Inferior parietal cortex (tissue), 1 donor: ENCODE data around the gene CTCF.
"Not testable (repeated sequence)": the region's sequence is repeated elsewhere in the genome, so short reads cannot be mapped to it uniquely, and the experiment has no call there.

ENCODE experiments used
- DNase-seq: peaks from one replicate; pipeline ENCODE4 v3.0.0-alpha.2; 2016; ENCODE audit errors: extremely low spot score

Gene CTCF, protein sequence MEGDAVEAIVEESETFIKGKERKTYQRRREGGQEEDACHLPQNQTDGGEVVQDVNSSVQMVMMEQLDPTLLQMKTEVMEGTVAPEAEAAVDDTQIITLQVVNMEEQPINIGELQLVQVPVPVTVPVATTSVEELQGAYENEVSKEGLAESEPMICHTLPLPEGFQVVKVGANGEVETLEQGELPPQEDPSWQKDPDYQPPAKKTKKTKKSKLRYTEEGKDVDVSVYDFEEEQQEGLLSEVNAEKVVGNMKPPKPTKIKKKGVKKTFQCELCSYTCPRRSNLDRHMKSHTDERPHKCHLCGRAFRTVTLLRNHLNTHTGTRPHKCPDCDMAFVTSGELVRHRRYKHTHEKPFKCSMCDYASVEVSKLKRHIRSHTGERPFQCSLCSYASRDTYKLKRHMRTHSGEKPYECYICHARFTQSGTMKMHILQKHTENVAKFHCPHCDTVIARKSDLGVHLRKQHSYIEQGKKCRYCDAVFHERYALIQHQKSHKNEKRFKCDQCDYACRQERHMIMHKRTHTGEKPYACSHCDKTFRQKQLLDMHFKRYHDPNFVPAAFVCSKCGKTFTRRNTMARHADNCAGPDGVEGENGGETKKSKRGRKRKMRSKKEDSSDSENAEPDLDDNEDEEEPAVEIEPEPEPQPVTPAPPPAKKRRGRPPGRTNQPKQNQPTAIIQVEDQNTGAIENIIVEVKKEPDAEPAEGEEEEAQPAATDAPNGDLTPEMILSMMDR

GRCh38 chr16:67562526-67562917, at the start of gene CTCF:
CTCF (plus strand) TSS chr16:67562526; CDS start chr16:67610833, 48,307 bp downstream.
- DNase-seq = peak; percentile 61

DNA sequence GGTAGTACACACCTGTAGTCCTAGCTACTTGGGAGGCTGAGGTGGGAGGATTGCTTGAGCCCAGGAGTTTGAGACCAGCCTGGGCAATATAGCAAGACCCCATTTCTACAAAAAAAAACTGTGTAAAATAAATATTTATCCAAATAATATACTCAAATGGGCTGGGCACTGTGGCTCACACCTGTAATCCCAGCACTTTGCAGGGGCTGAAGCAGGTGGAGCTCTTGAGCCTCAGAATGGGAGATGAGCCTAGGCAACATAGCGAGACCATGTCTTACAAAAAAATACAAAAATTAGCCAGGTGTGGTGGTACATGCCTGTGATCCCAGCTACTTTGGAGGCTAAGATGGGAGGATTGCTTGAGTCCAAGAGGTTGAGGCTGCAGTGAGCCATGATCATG, 48.4 kb upstream of the CTCF start:
- DNase-seq = not testable (repeated sequence)

DNA sequence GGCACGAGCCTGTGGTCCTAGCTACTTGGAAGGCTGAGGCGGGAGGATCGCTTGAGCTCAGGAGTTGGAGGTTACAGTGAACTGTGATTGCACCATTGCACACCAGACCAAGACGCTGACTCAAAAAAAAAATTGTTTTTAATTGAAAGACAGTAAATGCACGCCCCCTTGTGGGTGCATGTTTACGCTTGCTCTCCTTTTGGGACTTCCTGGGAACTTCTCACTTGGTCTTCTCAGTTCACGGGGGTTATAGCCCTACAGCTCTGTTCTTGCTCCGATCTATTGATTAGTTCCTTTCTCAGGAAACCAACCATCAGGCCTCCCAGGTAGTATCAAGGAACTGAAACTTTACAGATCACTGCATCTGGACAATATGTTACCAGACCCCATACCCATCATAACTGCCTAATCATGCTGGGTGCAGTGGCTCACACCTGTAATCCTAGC, 47.9 kb upstream of the CTCF start:
- DNase-seq = peak; percentile 77

- no peak for DNase-seq
These were observed 45.8 kb upstream of the CTCF start for GRCh38 chr16:67516296-67517154.

DNA sequence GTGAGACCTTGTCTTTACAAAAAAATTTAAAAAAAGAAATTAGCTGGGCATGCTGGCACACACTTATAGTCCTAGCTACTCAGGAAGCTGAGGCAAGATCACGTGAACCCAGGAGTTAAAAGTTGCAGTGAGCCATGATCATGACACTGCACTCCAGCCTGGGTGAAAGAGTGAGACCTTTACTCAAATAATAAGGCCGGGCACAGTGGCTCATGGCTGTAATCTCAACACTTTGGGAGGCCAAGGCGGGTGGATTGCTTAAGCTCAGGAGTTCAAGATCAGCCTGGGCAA, 45.2 kb upstream of the CTCF start:
- DNase-seq = no peak

GRCh38 chr16:67517661-67518423, 44.5 kb upstream of the CTCF start:
- no peak for DNase-seq

GRCh38 chr16:67518676-67519075, 43.6 kb upstream of the CTCF start:
- no peak for DNase-seq

GRCh38 chr16:67519242-67519641, 43.1 kb upstream of the CTCF start:
- DNase-seq = no peak

GRCh38 chr16:67521095-67521804, 41.1 kb upstream of the CTCF start:
- peak; percentile 99 for DNase-seq

DNA sequence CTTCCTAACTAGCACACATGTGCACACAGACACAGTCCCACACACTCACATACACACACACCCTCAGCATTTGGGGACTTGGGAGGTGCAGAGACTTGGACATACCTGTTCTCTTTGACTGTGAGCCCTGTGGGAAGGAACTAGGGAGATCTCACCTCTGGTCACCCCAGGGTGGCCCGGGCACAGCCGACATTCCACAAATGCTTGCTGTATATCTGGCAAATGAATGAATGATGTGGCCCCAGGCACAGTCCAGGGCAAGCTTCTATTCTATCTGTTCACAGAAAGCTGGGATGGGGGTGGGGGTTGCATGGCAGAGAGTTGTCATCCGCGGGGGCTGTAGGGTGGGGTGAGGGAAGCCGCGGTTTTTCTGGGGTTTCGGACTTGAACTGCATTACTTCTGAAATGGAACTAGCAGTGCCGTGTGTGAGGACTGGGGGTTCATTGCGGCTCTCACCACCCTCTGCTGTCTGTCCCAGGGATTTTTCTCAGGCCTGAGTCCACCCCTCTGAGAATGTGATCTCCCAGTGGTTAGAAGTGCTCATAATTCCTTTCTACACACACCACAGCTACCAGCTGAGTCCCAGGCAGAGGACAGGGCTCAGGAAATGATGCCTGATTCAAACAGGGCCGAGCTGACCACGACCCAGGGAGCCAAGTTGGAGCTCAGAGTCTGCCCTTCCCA, 37.0 kb upstream of the CTCF start:
- DNase-seq = no peak

DNA sequence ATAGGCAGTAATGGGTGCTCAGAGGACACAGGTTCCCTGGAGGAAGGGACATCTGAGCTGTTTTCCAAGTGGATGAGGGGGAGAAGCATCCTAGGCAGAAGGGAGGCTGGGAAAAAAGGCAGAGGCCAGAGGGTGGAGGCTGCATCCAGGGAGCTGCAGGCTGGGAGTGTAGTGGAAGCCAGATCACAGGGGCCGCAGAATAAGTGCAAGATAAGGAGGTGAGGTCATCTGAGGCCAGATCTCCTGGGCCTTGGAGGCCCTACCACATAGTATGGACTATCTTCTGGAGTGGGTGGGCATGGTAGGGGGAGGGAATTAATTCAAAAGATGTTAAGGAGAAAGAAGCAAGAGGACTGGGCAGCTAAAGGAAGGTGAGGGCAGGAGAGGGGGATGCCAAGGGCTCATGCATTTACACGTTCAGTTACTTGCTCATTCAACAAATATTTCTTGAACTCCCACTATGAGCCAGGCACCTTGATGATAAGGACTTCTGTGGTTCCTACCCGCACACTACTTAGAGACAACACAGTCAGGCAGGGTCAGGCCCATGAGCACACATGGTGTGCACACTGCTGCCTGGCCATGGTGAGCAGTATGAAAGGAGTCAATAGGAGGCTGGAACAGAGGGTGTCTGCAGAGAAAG, 36.1 kb upstream of the CTCF start:
- DNase-seq = no peak

DNA sequence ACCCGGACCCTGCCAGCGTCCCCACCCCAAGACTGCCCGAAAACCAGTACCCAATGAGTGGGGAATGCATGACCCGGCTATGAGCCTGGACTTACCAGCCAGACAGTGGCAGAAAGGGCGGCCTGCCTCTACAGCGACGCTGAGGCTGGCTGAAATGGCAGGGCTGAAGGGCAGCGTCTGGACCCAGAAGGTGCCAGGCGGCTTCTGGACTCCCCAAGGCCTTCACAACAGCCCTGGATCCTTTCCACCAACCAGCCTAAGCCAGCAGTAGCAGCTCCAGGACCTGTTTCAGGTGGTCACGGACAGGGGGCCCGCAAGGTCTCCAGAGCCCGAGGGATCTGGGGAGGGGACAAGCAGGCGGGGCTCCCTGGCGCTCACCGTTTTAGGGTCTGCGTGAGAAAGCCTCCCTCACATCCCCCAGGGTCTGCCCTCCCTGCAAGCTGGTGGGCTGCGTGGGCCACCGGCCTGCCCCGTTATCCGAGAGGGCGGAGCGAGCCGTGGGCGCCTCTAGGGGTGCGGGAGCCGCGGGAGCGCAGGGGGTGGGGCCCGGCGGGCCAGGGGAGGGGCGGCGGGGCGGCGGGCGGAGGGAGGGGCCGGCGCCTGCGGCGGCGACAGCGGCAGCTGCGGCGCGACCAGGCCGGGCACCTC, 34.0 kb upstream of the CTCF start, which contains the start of gene RIPOR1:
Gene RIPOR1, plus strand, starts transcription at position 608 of the 648 bp plus-strand sequence. CDS start 9,618 bp downstream, outside the sequence.
- DNase-seq = no peak

DNA sequence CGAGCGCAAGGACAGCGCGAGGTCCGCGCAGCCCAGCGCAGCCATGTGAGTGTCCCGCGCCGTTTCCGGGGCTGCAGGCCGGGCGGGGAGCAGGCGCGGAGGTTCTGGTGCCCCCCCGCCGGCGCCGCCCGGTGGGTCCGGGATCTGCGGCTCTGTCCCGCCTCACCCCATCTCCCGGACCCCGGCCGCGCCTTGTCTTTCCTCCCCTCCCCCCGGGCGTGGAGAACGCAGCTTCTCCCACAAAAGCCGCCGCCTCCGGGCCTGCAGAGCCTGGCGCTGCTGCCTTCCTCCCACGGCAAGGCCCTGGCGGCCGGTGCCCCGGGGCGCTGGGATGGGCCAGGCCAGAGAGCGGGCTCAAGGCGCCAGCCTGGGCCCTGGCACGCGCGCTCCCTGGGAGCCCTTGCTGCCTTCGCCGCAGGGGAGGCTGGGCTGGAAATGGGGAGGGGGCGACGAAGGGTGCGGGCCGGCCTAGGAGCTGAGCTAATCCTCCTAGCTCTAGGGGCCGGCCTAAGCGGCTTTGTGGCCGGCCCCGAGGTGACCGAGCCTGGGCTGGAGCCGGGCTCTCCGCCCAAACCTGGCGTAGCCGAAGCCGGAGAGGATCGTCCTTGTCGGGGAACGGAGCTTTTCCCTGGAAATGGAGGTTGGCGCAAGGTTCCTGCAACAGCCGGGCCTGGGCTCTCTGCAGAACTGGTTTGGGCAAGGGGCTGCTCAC, 33.3 kb upstream of the CTCF start:
- no peak for DNase-seq

DNA sequence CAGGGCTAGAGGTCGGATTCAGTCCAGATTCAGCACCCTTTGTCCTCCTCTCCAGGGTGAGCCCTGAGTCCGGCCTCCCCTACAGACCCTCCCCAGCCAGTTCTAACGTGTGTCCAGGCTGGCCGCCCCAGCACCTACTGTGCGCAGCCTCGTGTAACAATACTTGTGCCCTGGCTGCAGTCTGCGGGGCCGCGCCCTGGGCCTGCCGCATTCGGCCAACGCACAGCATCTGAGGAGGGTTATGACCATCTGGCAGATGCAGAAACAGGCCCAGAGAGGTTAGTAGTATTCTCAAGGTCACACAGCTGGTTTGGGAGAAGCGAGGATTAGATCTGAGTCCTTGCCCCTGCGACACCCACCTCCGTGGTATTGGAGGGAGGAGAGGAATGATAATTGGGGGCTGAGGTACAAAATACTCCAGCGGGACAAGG, 32.7 kb upstream of the CTCF start:
- no peak for DNase-seq

GRCh38 chr16:67530013-67530939, 32.0 kb upstream of the CTCF start:
- no peak for DNase-seq

DNA sequence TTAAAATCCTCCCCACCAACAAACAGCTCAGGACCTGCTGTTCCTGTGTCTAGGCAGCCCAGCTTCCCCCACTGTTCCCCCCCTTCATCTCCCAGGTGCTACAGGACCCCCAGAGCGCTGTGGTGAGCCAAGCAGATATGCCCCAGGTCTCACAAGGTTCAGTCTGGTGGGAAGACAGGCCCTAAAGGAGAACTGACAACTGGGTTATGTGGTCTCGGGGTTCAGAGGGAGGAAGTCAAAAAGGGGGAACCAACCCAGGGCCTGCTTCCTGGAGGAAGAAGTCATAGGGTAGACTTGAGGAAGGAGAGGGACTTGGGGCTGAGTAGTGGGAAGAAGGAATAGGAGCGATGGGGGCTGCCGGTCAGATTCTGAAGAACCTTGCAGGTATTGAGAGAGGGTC, 31.1 kb upstream of the CTCF start:
- DNase-seq = no peak

DNA sequence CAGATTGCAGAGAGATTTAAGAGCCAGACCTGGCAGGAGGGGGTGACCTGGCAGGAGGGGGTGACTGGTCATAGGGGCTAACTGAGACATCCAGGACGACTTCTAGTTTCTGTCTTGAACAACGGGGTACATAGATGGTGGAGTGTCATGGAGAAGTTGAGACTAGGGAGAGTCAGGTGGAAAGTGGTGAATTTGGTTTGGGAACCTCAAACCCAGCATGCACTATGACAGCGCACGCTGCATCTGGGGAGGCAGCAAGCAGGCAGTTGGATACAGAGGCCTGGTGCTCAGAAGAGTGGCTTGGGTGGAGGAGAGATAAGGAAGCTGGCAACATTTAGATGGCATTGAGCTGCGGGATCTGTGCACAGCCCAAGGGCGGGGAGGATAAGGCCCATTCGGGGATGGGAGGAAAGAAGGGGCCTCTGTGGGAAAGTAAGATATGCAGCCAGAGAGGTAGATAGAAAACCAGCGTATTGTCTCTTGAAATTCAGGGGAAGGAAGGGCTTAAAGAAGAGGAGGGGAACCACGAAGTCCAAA, 29.2 kb upstream of the CTCF start:
- no peak for DNase-seq
